T1000 (cell line): ENCODE data around the gene SSR3.
"Not testable (repeated sequence)": the region's sequence is repeated elsewhere in the genome, so short reads cannot be mapped to it uniquely, and the experiment has no call there.

Experiments used
- DNase-seq: peaks from one replicate; lab custom pipeline; 2025; ENCODE audit warnings: mixed read lengths; lab: John Stamatoyannopoulos, UW

SSR3 gene

GRCh38 chr3:156576051-156576450 is 21.1 kb upstream of the SSR3 start:
- no peak for DNase-seq

GRCh38 chr3:156575641-156576040 is 20.7 kb upstream of the SSR3 start:
- DNase-seq: no peak

GRCh38 chr3:156569881-156570280 is 15.0 kb upstream of the SSR3 start:
- not testable (repeated sequence) for DNase-seq

- DNase-seq: not testable (repeated sequence)
Measured at GRCh38 chr3:156569016-156569415, 14.1 kb upstream of the SSR3 start.

GRCh38 chr3:156563900-156564682 is 9.2 kb upstream of the SSR3 start:
- DNase-seq: no peak

GRCh38 chr3:156562486-156562885 is 7.6 kb upstream of the SSR3 start:
- DNase-seq: not testable (repeated sequence)

GRCh38 chr3:156561533-156561932 is 6.6 kb upstream of the SSR3 start:
- no peak for DNase-seq

GRCh38 chr3:156559321-156559720 is 4.4 kb upstream of the SSR3 start:
- DNase-seq: no peak

- no peak for DNase-seq
Measured at GRCh38 chr3:156558389-156558788, 3.5 kb upstream of the SSR3 start.

- DNase-seq: no peak
Measured at GRCh38 chr3:156554515-156554841, 439 bp downstream of the SSR3 start.

- no peak for DNase-seq
Measured at GRCh38 chr3:156553705-156554356, 1.1 kb downstream of the SSR3 start.

GRCh38 chr3:156552973-156553372 is 1.9 kb downstream of the SSR3 start:
- no peak for DNase-seq

- no peak for DNase-seq
Measured at GRCh38 chr3:156551746-156552145, 3.2 kb downstream of the SSR3 start.

- no peak for DNase-seq
Measured at GRCh38 chr3:156551261-156551660, 3.7 kb downstream of the SSR3 start.

- DNase-seq: no peak
Measured at GRCh38 chr3:156548902-156549301, 6.0 kb downstream of the SSR3 start.

- DNase-seq: no peak
Measured at GRCh38 chr3:156548041-156548687, 6.8 kb downstream of the SSR3 start.

GRCh38 chr3:156547637-156548036 is 7.3 kb downstream of the SSR3 start:
- no peak for DNase-seq

- DNase-seq: no peak
Measured at GRCh38 chr3:156543043-156543555, 11.8 kb downstream of the SSR3 start.

- DNase-seq: no peak
Measured at GRCh38 chr3:156542101-156543042, 12.5 kb downstream of the SSR3 start.

GRCh38 chr3:156539802-156540201 is 15.1 kb downstream of the SSR3 start:
- DNase-seq: no peak

GRCh38 chr3:156539051-156539450 is 15.9 kb downstream of the SSR3 start:
- DNase-seq: no peak
